HAP-1 (cell line): ENCODE data around the gene RFNG.

Experiments used
- DNase-seq, 2 experiments: peaks; one replicate each; pipeline ENCODE4 v3.0.0-alpha.2; 2016 to 2020; ENCODE audit warnings: low spot score in 2 of 2
- H3K27me3 ChIP-seq: fragments of 250-450 bp; sonication (Bioruptor Pico); 2 replicates; pipeline ENCODE4 v1.5.1; 2020; ENCODE audit warnings: low read depth, mild to moderate bottlenecking, moderate library complexity
- H3K36me3 ChIP-seq: fragments of 250-450 bp; sonication (Bioruptor Pico); replicated peaks from 2 replicates; pipeline ENCODE4 v1.5.1; 2020; ENCODE audit warnings: mild to moderate bottlenecking
- H3K4me1 ChIP-seq: fragments of 250-450 bp; sonication (Bioruptor Pico); 2 replicates; pipeline ENCODE4 v1.5.1; 2020; ENCODE audit warnings: mild to moderate bottlenecking
- H3K4me3 ChIP-seq: fragments of 250-450 bp; sonication (Bioruptor Pico); 2 replicates; pipeline ENCODE4 v1.5.1; 2020; ENCODE audit warnings: mild to moderate bottlenecking, moderate library complexity
- H3K9me3 ChIP-seq: fragments of 250-450 bp; sonication (Bioruptor Pico); 2 replicates; pipeline ENCODE4 v1.5.1; 2020; ENCODE audit warnings: mild to moderate bottlenecking, moderate library complexity
- in situ Hi-C: fragments of 300-500 bp; cut with MboI; formaldehyde crosslinking; loops from 3 replicates; pipeline ENCODE4 v1.14.3; 2020; ENCODE audit warnings: low sequenced_read_pairs, inconsistent platforms, mixed read lengths

Gene RFNG

GRCh38 chr17:82076785-82077591, 25.4 kb upstream of the RFNG start:
- H3K27me3 ChIP-seq: no peaks in the 10 kb centered on the region
- no peaks in the 10 kb centered on the region for H3K4me1 ChIP-seq
- DNase-seq: no peak
- in situ Hi-C loops: no loop called here
- no peaks in the 10 kb centered on the region for H3K9me3 ChIP-seq
- no peak overlapping the region for H3K4me3 ChIP-seq
- peaks cover 35% of the 10 kb centered on the region for H3K36me3 ChIP-seq

GRCh38 chr17:82076018-82076784, 24.6 kb upstream of the RFNG start:
- H3K27me3 ChIP-seq: no peaks in the 10 kb centered on the region
- in situ Hi-C loops: no loop called here
- H3K36me3 ChIP-seq: peaks cover 29% of the 10 kb centered on the region
- H3K9me3 ChIP-seq: no peaks in the 10 kb centered on the region
- H3K4me3 ChIP-seq: no peak overlapping the region
- H3K4me1 ChIP-seq: no peaks in the 10 kb centered on the region
- DNase-seq: no peak

GRCh38 chr17:82073446-82073845, 21.8 kb upstream of the RFNG start:
- in situ Hi-C loops: no loop called here
- Histone ChIP-seq H3K4me3 (no peak overlapping the region), H3K4me1 (no peaks in the 10 kb centered on the region), H3K27me3 (no peaks in the 10 kb centered on the region), H3K36me3 (peaks cover 8% of the 10 kb centered on the region), H3K9me3 (no peaks in the 10 kb centered on the region)
- DNase-seq: no peak

GRCh38 chr17:82072827-82073226, 21.2 kb upstream of the RFNG start:
- no peak for DNase-seq
- Histone ChIP-seq H3K4me3 (no peak overlapping the region), H3K36me3 (peaks cover 1% of the 10 kb centered on the region), H3K27me3 (no peaks in the 10 kb centered on the region), H3K9me3 (no peaks in the 10 kb centered on the region), H3K4me1 (no peaks in the 10 kb centered on the region)
- in situ Hi-C loops: no loop called here

GRCh38 chr17:82070611-82071010, 19.0 kb upstream of the RFNG start:
- no peaks in the 10 kb centered on the region; the same call in 1 of the 2 replicates for H3K9me3 ChIP-seq
- H3K4me3 ChIP-seq: no peak overlapping the region
- no peaks in the 10 kb centered on the region for H3K36me3 ChIP-seq
- H3K4me1 ChIP-seq: peaks cover 7% of the 10 kb centered on the region
- no peak for DNase-seq
- in situ Hi-C loops: no loop called here
- H3K27me3 ChIP-seq: no peaks in the 10 kb centered on the region

- Histone ChIP-seq H3K27me3 (no peaks in the 10 kb centered on the region), H3K36me3 (peaks cover 35% of the 10 kb centered on the region), H3K4me3 (peak within 1 kb of the TSS; percentile 86), H3K9me3 (no peaks in the 10 kb centered on the region; the same call in 1 of the 2 replicates), H3K4me1 (peaks cover 7% of the 10 kb centered on the region)
- in situ Hi-C loops: no loop called here
- peak; percentile 22 to 63 for DNase-seq
These were observed 14.2 kb upstream of the RFNG start, which contains the start of gene DUS1L for GRCh38 chr17:82065638-82066303. Gene DUS1L (minus strand): TSS chr17:82065804. CDS start chr17:82065059, 745 bp downstream.

GRCh38 chr17:82065193-82065637, 13.6 kb upstream of the RFNG start:
- Histone ChIP-seq H3K36me3 (peaks cover 41% of the 10 kb centered on the region), H3K4me3 (peak overlapping the region; percentile 86), H3K27me3 (no peaks in the 10 kb centered on the region), H3K9me3 (no peaks in the 10 kb centered on the region; the same call in 1 of the 2 replicates), H3K4me1 (peaks cover 7% of the 10 kb centered on the region)
- in situ Hi-C loops: no loop called here
- no peak for DNase-seq

- in situ Hi-C loops: no loop called here
- no peak for DNase-seq
- peaks cover 47% of the 10 kb centered on the region for H3K36me3 ChIP-seq
- no peaks in the 10 kb centered on the region; the same call in 1 of the 2 replicates for H3K9me3 ChIP-seq
- H3K27me3 ChIP-seq: no peaks in the 10 kb centered on the region
- peak overlapping the region; percentile 86 for H3K4me3 ChIP-seq
- peaks cover 7% of the 10 kb centered on the region for H3K4me1 ChIP-seq
These were observed 13.0 kb upstream of the RFNG start for GRCh38 chr17:82064433-82065192.

GRCh38 chr17:82063424-82064415, 12.1 kb upstream of the RFNG start:
- in situ Hi-C loops: no loop called here
- H3K4me3 ChIP-seq: peak overlapping the region; percentile 86
- H3K4me1 ChIP-seq: peaks cover 7% of the 10 kb centered on the region
- peaks cover 56% of the 10 kb centered on the region for H3K36me3 ChIP-seq
- no peaks in the 10 kb centered on the region for H3K27me3 ChIP-seq
- DNase-seq: no peak
- H3K9me3 ChIP-seq: no peaks in the 10 kb centered on the region; the same call in 1 of the 2 replicates

- Histone ChIP-seq H3K27me3 (no peaks in the 10 kb centered on the region), H3K4me3 (no peak overlapping the region), H3K4me1 (peaks cover 7% of the 10 kb centered on the region), H3K9me3 (no peaks in the 10 kb centered on the region; the same call in 1 of the 2 replicates), H3K36me3 (peaks cover 63% of the 10 kb centered on the region)
- DNase-seq: no peak
- in situ Hi-C loops: no loop called here
These were observed 11.4 kb upstream of the RFNG start for GRCh38 chr17:82062984-82063368.

GRCh38 chr17:82062076-82062983, 10.7 kb upstream of the RFNG start:
- Histone ChIP-seq H3K27me3 (no peaks in the 10 kb centered on the region), H3K4me3 (no peak overlapping the region), H3K9me3 (no peaks in the 10 kb centered on the region; the same call in 1 of the 2 replicates), H3K36me3 (peaks cover 70% of the 10 kb centered on the region), H3K4me1 (peaks cover 7% of the 10 kb centered on the region)
- in situ Hi-C loops: no loop called here
- no peak for DNase-seq
